GM12878 (cell line): ENCODE results near the gene EPHB1. TPM values are rescaled to one million over a fixed set of nuclear protein-coding genes. Genes with fewer than 3 reads are reported as not detected.

ENCODE experiments used
- ATAC-seq: fragments of 200-7000 bp; cut with Tn5 transposase; 3 replicates; pipeline ENCODE4 v1.9.1; 2020; ENCODE audit warnings: mild to moderate bottlenecking, moderate library complexity
- BruUV-seq: library from RNA; stranded (reverse); fragments of 400-500 nt; replicated peaks from 2 replicates; lab custom pipeline; 2021; lab: Mats Ljungman, UMichigan
- CTCF ChIA-PET: fragments of 300-600 bp; sonication (Branson Sonifier 250); formaldehyde crosslinking; extraction: SDS; loops from one replicate; lab custom pipeline; 2021; ENCODE audit warnings: inconsistent platforms; lab: Yijun Ruan, JAX
- POLR2A ChIA-PET: fragments of 350-600 bp; formaldehyde crosslinking; extraction: SDS; loops from one replicate; lab custom pipeline; 2021; ENCODE audit warnings: inconsistent platforms; lab: Charles Lee
- RAD21 ChIA-PET: fragments of 300-600 bp; sonication (Branson Sonifier 250); formaldehyde crosslinking; loops from one replicate; lab custom pipeline; 2023; ENCODE audit warnings: antibody characterized with exemption; ENCODE audit not compliant: unreplicated experiment; lab: Charles Lee
- SMC1A ChIA-PET: fragments of 300-600 bp; sonication (Branson Sonifier 250); formaldehyde crosslinking; loops from one replicate; lab custom pipeline; 2023; ENCODE audit not compliant: unreplicated experiment, uncharacterized antibody; lab: Charles Lee
- DNase-seq: peaks from one replicate; pipeline ENCODE4 v3.0.0-alpha.2; 2011; ENCODE audit warnings: low read depth, low spot score
- FAIRE-seq: peaks from 3 replicates; lab custom pipeline; 2011; peaks lifted over from hg19 to GRCh38; lab: Jason Lieb, UNC
- H2AFZ ChIP-seq: 2 replicates; pipeline ENCODE4 v1.6.0; 2011; ENCODE audit warnings: low read depth, low read length, control low read depth; ENCODE audit not compliant: control insufficient read depth
- H3K27ac ChIP-seq: 2 replicates; pipeline ENCODE4 v1.5.1; 2011; ENCODE audit warnings: control low read depth; ENCODE audit not compliant: control insufficient read depth, insufficient read depth
- H3K27me3 ChIP-seq, 2 experiments: replicated peaks in 1 of 2; 2 replicates each; pipeline versions ENCODE4 v1.6.0 to v1.6.1; 2011; ENCODE audit warnings: low read length in 1 of 2; ENCODE audit not compliant: control insufficient read depth in 2 of 2, insufficient read depth in 2 of 2
- H3K36me3 ChIP-seq, 2 experiments: 2 replicates each; pipeline ENCODE4 v1.5.1; 2011; ENCODE audit warnings: low read length in 1 of 2; ENCODE audit not compliant: control insufficient read depth in 2 of 2, insufficient read depth in 2 of 2
- H3K4me1 ChIP-seq: 2 replicates; pipeline ENCODE4 v1.6.1; 2011; ENCODE audit warnings: mild to moderate bottlenecking, low read length, moderate library complexity, mixed read lengths; ENCODE audit not compliant: control insufficient read depth, insufficient read depth
- H3K4me2 ChIP-seq: 2 replicates; pipeline ENCODE4 v1.6.0; 2011; ENCODE audit warnings: control low read depth; ENCODE audit not compliant: control insufficient read depth, insufficient read depth
- H3K4me3 ChIP-seq: fragments of 200-600 bp; sonication (generic); 2 replicates; pipeline ENCODE4 v1.5.1; 2016
- H3K79me2 ChIP-seq: 2 replicates; pipeline ENCODE4 v1.6.0; 2011; ENCODE audit warnings: low read length; ENCODE audit not compliant: control insufficient read depth, insufficient read depth
- H3K9ac ChIP-seq: 2 replicates; pipeline ENCODE4 v1.8.0; 2011; ENCODE audit warnings: low read length, control low read depth, mixed read lengths; ENCODE audit not compliant: control insufficient read depth, insufficient read depth
- H3K9me3 ChIP-seq: replicated peaks from 3 replicates; pipeline ENCODE4 v1.5.1; 2011; ENCODE audit warnings: mild to moderate bottlenecking, low read length; ENCODE audit not compliant: control insufficient read depth, insufficient read depth
- H4K20me1 ChIP-seq: 2 replicates; pipeline ENCODE4 v1.6.0; 2011; ENCODE audit not compliant: control insufficient read depth, insufficient read depth
- ETV6 ChIP-seq, 2 experiments: fragments of 450-650 bp in 1 of 2; IDR thresholded peaks in 1 of 2; conservative IDR thresholded peaks in 1 of 2; 2 replicates each; pipeline ENCODE4 v1.6.1; 2014; ENCODE audit warnings: antibody characterized with exemption in 1 of 2, borderline replicate concordance in 1 of 2, low read depth in 1 of 2, mild to moderate bottlenecking in 1 of 2, moderate library complexity in 1 of 2
- FOS ChIP-seq: IDR thresholded peaks from 3 replicates; pipeline ENCODE4 v1.6.1; 2011; ENCODE audit warnings: borderline replicate concordance; ENCODE audit not compliant: insufficient read length; ENCODE audit errors: extremely low read depth
- GABPA ChIP-seq: IDR thresholded peaks from 2 replicates; pipeline ENCODE4 v1.6.1; 2014; ENCODE audit warnings: antibody characterized with exemption, low read depth, mild to moderate bottlenecking, inconsistent platforms
- GATAD2B ChIP-seq: fragments of 450-650 bp; conservative IDR thresholded peaks from 2 replicates; pipeline ENCODE4 v1.6.1; 2017; ENCODE audit warnings: low read depth, mild to moderate bottlenecking, moderate library complexity
- IKZF2 ChIP-seq, 2 experiments: fragments of 450-650 bp; IDR thresholded peaks; 2 replicates each; pipeline ENCODE4 v1.6.1; 2017; ENCODE audit warnings: mild to moderate bottlenecking in 2 of 2, moderate library complexity in 2 of 2
- LARP7 ChIP-seq: fragments of 450-650 bp; IDR thresholded peaks from 2 replicates; pipeline ENCODE4 v1.6.1; 2017; ENCODE audit warnings: mild to moderate bottlenecking
- NR2C2 ChIP-seq: IDR thresholded peaks from 2 replicates; pipeline ENCODE4 v1.6.1; 2011; ENCODE audit warnings: borderline replicate concordance, low read depth; ENCODE audit not compliant: control insufficient read depth, insufficient read length
- SIN3A ChIP-seq: IDR thresholded peaks from 2 replicates; pipeline ENCODE4 v1.6.1; 2012; ENCODE audit warnings: low read depth, low read length, improper control_type of control experiment
- SMAD1 ChIP-seq: fragments of 450-650 bp; IDR thresholded peaks from 2 replicates; pipeline ENCODE4 v1.6.1; 2018; ENCODE audit warnings: mild to moderate bottlenecking, low read depth; ENCODE audit not compliant: partially characterized antibody
- SMC3 ChIP-seq: IDR thresholded peaks from 2 replicates; pipeline ENCODE4 v1.6.1; 2011; ENCODE audit warnings: low read length, improper control_type of control experiment, borderline replicate concordance
- STAT1 ChIP-seq: fragments of 450-650 bp; conservative IDR thresholded peaks from 2 replicates; pipeline ENCODE4 v1.6.1; 2014; ENCODE audit warnings: antibody characterized with exemption, mild to moderate bottlenecking
- STAT3 ChIP-seq: IDR thresholded peaks from 2 replicates; pipeline ENCODE4 v1.6.1; 2011; ENCODE audit warnings: low read depth, low read length, improper control_type of control experiment
- TCF12 ChIP-seq: IDR thresholded peaks from 2 replicates; pipeline ENCODE4 v1.6.1; 2011; ENCODE audit warnings: low read depth, mild to moderate bottlenecking, low read length
- ZNF217 ChIP-seq: fragments of 450-650 bp; IDR thresholded peaks from 2 replicates; pipeline ENCODE4 v1.6.1; 2017; ENCODE audit warnings: antibody characterized with exemption, mild to moderate bottlenecking
- WGBS: methylation state at CpG from one replicate; pipeline ENCODE4 v1.1.6; 2016; ENCODE audit warnings: low lambda C conversion rate; ENCODE audit not compliant: insufficient replicate concordance, insufficient coverage; ENCODE audit errors: missing lambda C conversion rate; 5-methylcytosine and 5-hydroxymethylcytosine counted together
- in situ Hi-C: fragments of 300-500 bp; cut with MboI; formaldehyde crosslinking; loops from 9 replicates; pipeline ENCODE4 v1.14.3; 2018; ENCODE audit warnings: mixed read lengths
- intact Hi-C: fragments of 100-400 bp; cut with micrococcal nuclease; formaldehyde crosslinking; loops from one replicate; pipeline ENCODE4 v1.14.2; 2022; ENCODE audit not compliant: unreplicated experiment
- polyA plus RNA-seq, 11 experiments: library from polyadenylated mRNA; depleted of rRNA in 4 of 11; unstranded in 6 of 11; stranded (reverse) in 5 of 11; fragments of >200 nt; fragmentation: Nextera tagmentation in 4 of 11; fragmentation: Illumina TruSeq in 1 of 11; extraction: Ambion mirVana in 4 of 11; extraction: Trizol in 1 of 11; gene quantifications; 1 replicate in 1 of 11; 2 replicates in 10 of 11; pipeline versions ENCODE4 v1.2.1 to v1.2.3, GENCODE V29; 2011 to 2016; ENCODE audit warnings: inconsistent platforms in 2 of 11, missing spikeins in 2 of 11, low read depth in 1 of 11
- total RNA-seq, 4 experiments: library from RNA; depleted of rRNA in 3 of 4; stranded (reverse); fragments of >200 nt in 3 of 4; fragmentation: Illumina TruSeq in 1 of 4; extraction: Trizol in 1 of 4; gene quantifications; 2 replicates each; pipeline versions ENCODE4 v1.2.1 to v1.2.3, GENCODE V29; 2013 to 2021
- TF ChIP-seq, protein P1 (sequence below): IDR thresholded peaks from 2 replicates; pipeline ENCODE4 v1.6.1; 2011; ENCODE audit warnings: borderline replicate concordance, low read depth, mild to moderate bottlenecking, moderate library complexity, mixed read lengths, low read length; ENCODE audit not compliant: insufficient read depth; ENCODE audit errors: extremely low read length
- TF ChIP-seq, protein P2 (sequence below): fragments of 450-650 bp; IDR thresholded peaks from 2 replicates; pipeline ENCODE4 v1.6.1; 2018; ENCODE audit warnings: mild to moderate bottlenecking, low read depth, moderate library complexity; ENCODE audit not compliant: partially characterized antibody
- TF ChIP-seq, protein P3 (sequence below): IDR thresholded peaks from 2 replicates; pipeline ENCODE4 v1.6.1; 2011; ENCODE audit warnings: low read depth, mild to moderate bottlenecking, low read length, moderate library complexity, borderline replicate concordance; ENCODE audit errors: extremely low read depth

EPHB1 gene
- total and polyA plus RNA-seq, 10 of the 15 experiments (the other 5 are each of a cell fraction or from before 2014, with no cell fraction given) = 0.33 to 23.8 (median 1.2) TPM

DNA sequence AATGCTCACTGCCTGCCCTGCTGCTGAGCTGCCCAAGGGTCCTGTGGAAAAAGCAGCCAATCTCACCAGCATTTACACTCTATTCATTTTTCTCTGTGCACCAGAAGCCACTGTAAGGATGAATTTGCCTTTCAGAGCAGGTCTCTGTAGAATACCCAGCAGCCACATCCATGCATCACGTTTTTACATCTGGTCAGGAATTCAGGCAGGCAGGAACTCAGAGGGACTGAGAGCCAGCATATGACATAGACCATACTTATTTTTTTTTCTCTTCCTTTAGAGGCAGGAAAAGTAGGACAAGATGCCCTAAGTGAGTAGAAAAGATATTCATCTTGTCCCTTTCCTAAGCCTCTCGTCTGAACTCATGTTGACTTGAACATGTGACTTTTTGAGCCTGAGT, 292.7 kb downstream of the EPHB1 start (continued):
- TF ChIP-seq STAT3 (no peak), IKZF2 (IDR thresholded peaks at IDR 0.05) (no peak), NR2C2 (no peak)

DNA sequence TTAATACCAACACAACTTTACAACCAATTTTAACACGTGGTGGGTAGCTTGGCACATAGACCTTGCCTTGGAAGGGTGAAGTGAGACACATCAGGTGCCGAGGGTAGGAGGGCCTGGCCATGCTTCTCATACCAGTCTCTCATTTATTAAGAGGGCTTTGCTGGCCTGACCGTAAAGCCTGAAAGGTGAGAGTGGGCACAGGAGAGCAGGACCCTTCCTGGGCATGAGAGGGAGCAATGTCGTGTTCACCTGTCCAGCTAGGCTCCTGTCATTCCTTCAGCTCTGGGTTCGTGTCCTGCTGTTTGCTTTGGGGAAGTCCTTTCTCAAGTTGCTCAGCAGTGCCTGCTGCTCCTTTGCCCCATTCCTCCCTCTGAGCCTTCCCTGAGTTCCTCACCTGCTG, 294.4 kb downstream of the EPHB1 start:
- H2AFZ ChIP-seq = no peak overlapping the region
- ChIA-PET POLR2A (no interaction called here), CTCF (interaction anchor here (0.9 to 2.1 kb wide), 3 partner anchors 10 to 151 kb away, joined by 3 to 5 read pairs (median 4); no protein-coding TSS in a partner anchor), RAD21 (interaction anchor here (1.0 kb wide), 1 partner anchor 121 kb away, joined by 3 read pairs; no protein-coding TSS in a partner anchor), SMC1A (interaction anchor here (1.0 to 1.1 kb wide), 2 partner anchors 10 to 19 kb away, joined by 3 to 4 read pairs; no protein-coding TSS in a partner anchor)
- H3K4me1 ChIP-seq = no peaks in the 10 kb centered on the region
- ATAC-seq (no peak), DNase-seq (no peak), FAIRE-seq (no peak)
- H3K36me3 ChIP-seq = peaks cover 0 to 1% of the 10 kb centered on the region in 2 experiments; a peak in 2 of 4 replicates
- no peak overlapping the region for H3K9ac ChIP-seq
- no peak overlapping the region for H3K4me2 ChIP-seq
- in situ Hi-C loops = no loop called here
- BruUV-seq = no TSS peak
- H3K27me3 ChIP-seq = no peaks in the 10 kb centered on the region
- no peaks in the 10 kb centered on the region for H4K20me1 ChIP-seq
- no peak overlapping the region for H3K4me3 ChIP-seq
- no peaks in the 10 kb centered on the region for H3K9me3 ChIP-seq
- no peak overlapping the region for H3K27ac ChIP-seq
- WGBS = 15% methylated on average over 5 of the region's 5 CpGs
- no peaks in the 10 kb centered on the region for H3K79me2 ChIP-seq
- intact Hi-C loops = no loop called here
- TF ChIP-seq TCF12 = no peak
- TF ChIP-seq SMAD1 = no peak
- no peak for TF ChIP-seq SMC3
- no peak for TF ChIP-seq ETV6 (conservative IDR thresholded peaks at IDR 0.05 in 1 of 2, IDR thresholded peaks at IDR 0.05 in 1 of 2; ENCODE audit: borderline replicate concordance in 1 of 2, low read depth in 1 of 2)
- no peak for TF ChIP-seq STAT1
- no peak for TF ChIP-seq FOS
- no peak for TF ChIP-seq GATAD2B
- TF ChIP-seq LARP7 = no peak
- TF ChIP-seq GABPA = no peak
- no peak for TF ChIP-seq ZNF217
- TF ChIP-seq, protein P1, sequence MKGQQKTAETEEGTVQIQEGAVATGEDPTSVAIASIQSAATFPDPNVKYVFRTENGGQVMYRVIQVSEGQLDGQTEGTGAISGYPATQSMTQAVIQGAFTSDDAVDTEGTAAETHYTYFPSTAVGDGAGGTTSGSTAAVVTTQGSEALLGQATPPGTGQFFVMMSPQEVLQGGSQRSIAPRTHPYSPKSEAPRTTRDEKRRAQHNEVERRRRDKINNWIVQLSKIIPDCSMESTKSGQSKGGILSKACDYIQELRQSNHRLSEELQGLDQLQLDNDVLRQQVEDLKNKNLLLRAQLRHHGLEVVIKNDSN = no peak
- TF ChIP-seq, protein P2, sequence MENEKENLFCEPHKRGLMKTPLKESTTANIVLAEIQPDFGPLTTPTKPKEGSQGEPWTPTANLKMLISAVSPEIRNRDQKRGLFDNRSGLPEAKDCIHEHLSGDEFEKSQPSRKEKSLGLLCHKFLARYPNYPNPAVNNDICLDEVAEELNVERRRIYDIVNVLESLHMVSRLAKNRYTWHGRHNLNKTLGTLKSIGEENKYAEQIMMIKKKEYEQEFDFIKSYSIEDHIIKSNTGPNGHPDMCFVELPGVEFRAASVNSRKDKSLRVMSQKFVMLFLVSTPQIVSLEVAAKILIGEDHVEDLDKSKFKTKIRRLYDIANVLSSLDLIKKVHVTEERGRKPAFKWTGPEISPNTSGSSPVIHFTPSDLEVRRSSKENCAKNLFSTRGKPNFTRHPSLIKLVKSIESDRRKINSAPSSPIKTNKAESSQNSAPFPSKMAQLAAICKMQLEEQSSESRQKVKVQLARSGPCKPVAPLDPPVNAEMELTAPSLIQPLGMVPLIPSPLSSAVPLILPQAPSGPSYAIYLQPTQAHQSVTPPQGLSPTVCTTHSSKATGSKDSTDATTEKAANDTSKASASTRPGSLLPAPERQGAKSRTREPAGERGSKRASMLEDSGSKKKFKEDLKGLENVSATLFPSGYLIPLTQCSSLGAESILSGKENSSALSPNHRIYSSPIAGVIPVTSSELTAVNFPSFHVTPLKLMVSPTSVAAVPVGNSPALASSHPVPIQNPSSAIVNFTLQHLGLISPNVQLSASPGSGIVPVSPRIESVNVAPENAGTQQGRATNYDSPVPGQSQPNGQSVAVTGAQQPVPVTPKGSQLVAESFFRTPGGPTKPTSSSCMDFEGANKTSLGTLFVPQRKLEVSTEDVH = no peak
- TF ChIP-seq, protein P3, sequence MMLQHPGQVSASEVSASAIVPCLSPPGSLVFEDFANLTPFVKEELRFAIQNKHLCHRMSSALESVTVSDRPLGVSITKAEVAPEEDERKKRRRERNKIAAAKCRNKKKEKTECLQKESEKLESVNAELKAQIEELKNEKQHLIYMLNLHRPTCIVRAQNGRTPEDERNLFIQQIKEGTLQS = no peak
- no peak for TF ChIP-seq SIN3A
